HG02678 (cell line): ENCODE measurements around the gene KDM4C.

Experiments
- ATAC-seq: cut with Tn5 transposase; IDR thresholded peaks from one replicate; pipeline ENCODE4 v1.9.1; 2021; ENCODE audit warnings: mild to moderate bottlenecking, moderate library complexity; ENCODE audit not compliant: unreplicated experiment

KDM4C gene

GRCh38 chr9:6852243-6852963 is 94.6 kb downstream of the KDM4C start:
- no peak for ATAC-seq

- ATAC-seq: no peak
These were observed 98.1 kb downstream of the KDM4C start for GRCh38 chr9:6855860-6856259.

GRCh38 chr9:6864102-6864501 is 106.3 kb downstream of the KDM4C start:
- ATAC-seq: no peak

- ATAC-seq: no peak
These were observed 111.5 kb downstream of the KDM4C start for GRCh38 chr9:6869081-6869948.

- no peak for ATAC-seq
These were observed 112.4 kb downstream of the KDM4C start for GRCh38 chr9:6870149-6870548.

GRCh38 chr9:6870650-6871477 is 113.1 kb downstream of the KDM4C start:
- ATAC-seq: no peak

- ATAC-seq: no peak
These were observed 116.1 kb downstream of the KDM4C start for GRCh38 chr9:6873857-6874256.

GRCh38 chr9:6876195-6876894 is 118.6 kb downstream of the KDM4C start:
- ATAC-seq: no peak

GRCh38 chr9:6877671-6878161 is 119.9 kb downstream of the KDM4C start:
- no peak for ATAC-seq

- ATAC-seq: no peak
These were observed 122.9 kb downstream of the KDM4C start for GRCh38 chr9:6880626-6881025.

GRCh38 chr9:6884101-6884500 is 126.3 kb downstream of the KDM4C start:
- ATAC-seq: no peak

GRCh38 chr9:6884990-6885389 is 127.2 kb downstream of the KDM4C start:
- ATAC-seq: no peak

GRCh38 chr9:6887051-6887450 is 129.3 kb downstream of the KDM4C start:
- ATAC-seq: no peak

- no peak for ATAC-seq
These were observed 132.1 kb downstream of the KDM4C start for GRCh38 chr9:6889868-6890267.

- ATAC-seq: peak; percentile 24
These were observed 135.8 kb downstream of the KDM4C start for GRCh38 chr9:6893350-6894131.

- peak; percentile 94 for ATAC-seq
These were observed 136.4 kb downstream of the KDM4C start for GRCh38 chr9:6894135-6894534.

- no peak for ATAC-seq
These were observed 138.0 kb downstream of the KDM4C start for GRCh38 chr9:6895754-6896153.

GRCh38 chr9:6896562-6896961 is 138.8 kb downstream of the KDM4C start:
- no peak for ATAC-seq

GRCh38 chr9:6897207-6897822 is 139.5 kb downstream of the KDM4C start:
- no peak for ATAC-seq
